Raji (cell line): ENCODE results near the gene ALDH1A1.

Experiments
- POLR2A ChIP-seq: IDR thresholded peaks from 2 replicates; pipeline ENCODE4 v1.6.1; 2011; ENCODE audit warnings: low read depth, low read length, control low read depth; ENCODE audit not compliant: insufficient read depth

Gene ALDH1A1

GRCh38 chr9:72899734-72900477 is 52.9 kb downstream of the ALDH1A1 start:
- TF ChIP-seq POLR2A, result no peak

GRCh38 chr9:72898784-72899733 is 53.8 kb downstream of the ALDH1A1 start:
- no peak for TF ChIP-seq POLR2A

- no peak for TF ChIP-seq POLR2A
Measured at GRCh38 chr9:72898360-72898759, 54.5 kb downstream of the ALDH1A1 start.

GRCh38 chr9:72897069-72897649 is 55.7 kb downstream of the ALDH1A1 start:
- no peak for TF ChIP-seq POLR2A

- TF ChIP-seq POLR2A, result no peak
Measured at GRCh38 chr9:72896439-72896838, 56.4 kb downstream of the ALDH1A1 start.

- TF ChIP-seq POLR2A, result no peak
Measured at GRCh38 chr9:72895122-72895521, 57.7 kb downstream of the ALDH1A1 start.

- no peak for TF ChIP-seq POLR2A
Measured at GRCh38 chr9:72894342-72894741, 58.5 kb downstream of the ALDH1A1 start.

- TF ChIP-seq POLR2A, result no peak
Measured at GRCh38 chr9:72893437-72893836, 59.4 kb downstream of the ALDH1A1 start.

GRCh38 chr9:72891043-72891442 is 61.8 kb downstream of the ALDH1A1 start:
- TF ChIP-seq POLR2A, result no peak

- no peak for TF ChIP-seq POLR2A
Measured at GRCh38 chr9:72888943-72889342, 63.9 kb downstream of the ALDH1A1 start.

GRCh38 chr9:72888067-72888466 is 64.8 kb downstream of the ALDH1A1 start:
- no peak for TF ChIP-seq POLR2A

GRCh38 chr9:72886386-72886785 is 66.5 kb downstream of the ALDH1A1 start:
- TF ChIP-seq POLR2A, result no peak

- TF ChIP-seq POLR2A, result no peak
Measured at GRCh38 chr9:72884508-72884907, 68.3 kb downstream of the ALDH1A1 start.

GRCh38 chr9:72883875-72884274 is 69.0 kb downstream of the ALDH1A1 start:
- no peak for TF ChIP-seq POLR2A

- no peak for TF ChIP-seq POLR2A
Measured at GRCh38 chr9:72882117-72882775, 70.6 kb downstream of the ALDH1A1 start.
